Measurements from ENCODE around the gene ZCCHC2.
A peak's percentile ranks its signal among the peaks of the same experiment; 100 is the strongest.

The ZCCHC2 gene

GRCh38 chr18:62522504-62523254, at the start of gene ZCCHC2:
Gene ZCCHC2, plus strand, starts transcription at chr18:62523025. Its CDS starts 400 bp downstream, at chr18:62523425.
- DNase-seq (peak; percentile 99), ATAC-seq (peak; percentile 87)

- DNase-seq (no peak), ATAC-seq (no peak)
These were observed 43.3 kb upstream of the ZCCHC2 start for GRCh38 chr18:62479574-62479973.

GRCh38 chr18:62480927-62481326, 41.9 kb upstream of the ZCCHC2 start:
- no peak for ATAC-seq
- DNase-seq = no peak

GRCh38 chr18:62484941-62485340, 37.9 kb upstream of the ZCCHC2 start:
- DNase-seq (no peak), ATAC-seq (no peak)

- ATAC-seq (no peak), DNase-seq (no peak)
These were observed 37.1 kb upstream of the ZCCHC2 start for GRCh38 chr18:62485684-62486083.

- ATAC-seq = peak; percentile 84
- DNase-seq = peak; percentile 13
These were observed 36.4 kb upstream of the ZCCHC2 start for GRCh38 chr18:62486290-62486964.

- DNase-seq (no peak), ATAC-seq (no peak)
These were observed 35.7 kb upstream of the ZCCHC2 start for GRCh38 chr18:62487161-62487560.

- DNase-seq = no peak
- no peak for ATAC-seq
These were observed 31.7 kb upstream of the ZCCHC2 start for GRCh38 chr18:62490967-62491695.

- DNase-seq (no peak), ATAC-seq (peak; percentile 28)
These were observed 29.6 kb upstream of the ZCCHC2 start for GRCh38 chr18:62493033-62493862.

GRCh38 chr18:62494764-62495163, 28.1 kb upstream of the ZCCHC2 start:
- ATAC-seq (no peak), DNase-seq (no peak)

- no peak for DNase-seq
- ATAC-seq = no peak
These were observed 26.6 kb upstream of the ZCCHC2 start for GRCh38 chr18:62496262-62496661.

GRCh38 chr18:62497190-62497772, 25.5 kb upstream of the ZCCHC2 start:
- DNase-seq (no peak), ATAC-seq (no peak)

- DNase-seq (no peak), ATAC-seq (no peak)
These were observed 24.1 kb upstream of the ZCCHC2 start for GRCh38 chr18:62498616-62499262.

GRCh38 chr18:62499263-62499650, 23.6 kb upstream of the ZCCHC2 start:
- DNase-seq = no peak
- no peak for ATAC-seq

GRCh38 chr18:62500174-62500573, 22.7 kb upstream of the ZCCHC2 start:
- DNase-seq (no peak), ATAC-seq (no peak)

GRCh38 chr18:62500966-62501591, 21.7 kb upstream of the ZCCHC2 start:
- DNase-seq (no peak), ATAC-seq (no peak)

- DNase-seq (peak; percentile 32), ATAC-seq (peak; percentile 98)
These were observed 16.9 kb upstream of the ZCCHC2 start for GRCh38 chr18:62505669-62506494.

- DNase-seq (no peak), ATAC-seq (no peak)
These were observed 16.2 kb upstream of the ZCCHC2 start for GRCh38 chr18:62506495-62507143.

GRCh38 chr18:62509779-62510178, 13.0 kb upstream of the ZCCHC2 start:
- no peak for ATAC-seq
- DNase-seq = no peak
